Measurements from ENCODE around the gene CCN5. TPM values are rescaled to one million over a fixed set of nuclear protein-coding genes. Genes with fewer than 3 reads are reported as not detected.

CCN5 gene
- total and polyA plus RNA-seq, 2 of the 13 experiments (the other 11 are each of a cell fraction or from before 2014, with no cell fraction given), result 0.12 TPM; not detected in 1

DNA sequence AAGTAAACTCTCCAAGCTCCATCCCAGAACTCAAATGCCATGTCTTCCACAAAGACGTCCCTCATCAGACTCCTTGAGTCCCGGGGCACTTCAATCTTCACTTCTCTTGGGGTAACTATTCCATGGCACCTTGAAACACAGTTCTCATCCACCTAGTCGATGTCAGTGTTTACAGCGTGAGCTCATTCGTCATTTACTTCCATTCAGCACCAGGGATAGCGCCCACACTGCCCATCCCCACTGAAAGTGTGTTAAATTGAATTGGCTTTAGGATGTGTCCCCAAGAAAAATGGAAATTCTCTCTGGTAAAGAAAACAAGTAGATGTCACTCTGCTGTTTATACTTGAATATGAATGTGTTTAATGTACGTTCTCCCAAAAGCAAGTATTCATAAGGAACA, 61.8 kb downstream of the CCN5 start (continued):
- TF ChIP-seq, protein P1, sequence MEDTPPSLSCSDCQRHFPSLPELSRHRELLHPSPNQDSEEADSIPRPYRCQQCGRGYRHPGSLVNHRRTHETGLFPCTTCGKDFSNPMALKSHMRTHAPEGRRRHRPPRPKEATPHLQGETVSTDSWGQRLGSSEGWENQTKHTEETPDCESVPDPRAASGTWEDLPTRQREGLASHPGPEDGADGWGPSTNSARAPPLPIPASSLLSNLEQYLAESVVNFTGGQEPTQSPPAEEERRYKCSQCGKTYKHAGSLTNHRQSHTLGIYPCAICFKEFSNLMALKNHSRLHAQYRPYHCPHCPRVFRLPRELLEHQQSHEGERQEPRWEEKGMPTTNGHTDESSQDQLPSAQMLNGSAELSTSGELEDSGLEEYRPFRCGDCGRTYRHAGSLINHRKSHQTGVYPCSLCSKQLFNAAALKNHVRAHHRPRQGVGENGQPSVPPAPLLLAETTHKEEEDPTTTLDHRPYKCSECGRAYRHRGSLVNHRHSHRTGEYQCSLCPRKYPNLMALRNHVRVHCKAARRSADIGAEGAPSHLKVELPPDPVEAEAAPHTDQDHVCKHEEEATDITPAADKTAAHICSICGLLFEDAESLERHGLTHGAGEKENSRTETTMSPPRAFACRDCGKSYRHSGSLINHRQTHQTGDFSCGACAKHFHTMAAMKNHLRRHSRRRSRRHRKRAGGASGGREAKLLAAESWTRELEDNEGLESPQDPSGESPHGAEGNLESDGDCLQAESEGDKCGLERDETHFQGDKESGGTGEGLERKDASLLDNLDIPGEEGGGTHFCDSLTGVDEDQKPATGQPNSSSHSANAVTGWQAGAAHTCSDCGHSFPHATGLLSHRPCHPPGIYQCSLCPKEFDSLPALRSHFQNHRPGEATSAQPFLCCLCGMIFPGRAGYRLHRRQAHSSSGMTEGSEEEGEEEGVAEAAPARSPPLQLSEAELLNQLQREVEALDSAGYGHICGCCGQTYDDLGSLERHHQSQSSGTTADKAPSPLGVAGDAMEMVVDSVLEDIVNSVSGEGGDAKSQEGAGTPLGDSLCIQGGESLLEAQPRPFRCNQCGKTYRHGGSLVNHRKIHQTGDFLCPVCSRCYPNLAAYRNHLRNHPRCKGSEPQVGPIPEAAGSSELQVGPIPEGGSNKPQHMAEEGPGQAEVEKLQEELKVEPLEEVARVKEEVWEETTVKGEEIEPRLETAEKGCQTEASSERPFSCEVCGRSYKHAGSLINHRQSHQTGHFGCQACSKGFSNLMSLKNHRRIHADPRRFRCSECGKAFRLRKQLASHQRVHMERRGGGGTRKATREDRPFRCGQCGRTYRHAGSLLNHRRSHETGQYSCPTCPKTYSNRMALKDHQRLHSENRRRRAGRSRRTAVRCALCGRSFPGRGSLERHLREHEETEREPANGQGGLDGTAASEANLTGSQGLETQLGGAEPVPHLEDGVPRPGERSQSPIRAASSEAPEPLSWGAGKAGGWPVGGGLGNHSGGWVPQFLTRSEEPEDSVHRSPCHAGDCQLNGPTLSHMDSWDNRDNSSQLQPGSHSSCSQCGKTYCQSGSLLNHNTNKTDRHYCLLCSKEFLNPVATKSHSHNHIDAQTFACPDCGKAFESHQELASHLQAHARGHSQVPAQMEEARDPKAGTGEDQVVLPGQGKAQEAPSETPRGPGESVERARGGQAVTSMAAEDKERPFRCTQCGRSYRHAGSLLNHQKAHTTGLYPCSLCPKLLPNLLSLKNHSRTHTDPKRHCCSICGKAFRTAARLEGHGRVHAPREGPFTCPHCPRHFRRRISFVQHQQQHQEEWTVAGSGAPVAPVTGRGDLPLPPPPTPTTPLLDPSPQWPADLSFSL (CRISPR knock-in tag; IDR thresholded peaks at IDR 0.05), result no peak
- TF ChIP-seq ZNF749 (CRISPR knock-in tag; IDR thresholded peaks at IDR 0.05; ENCODE audit: borderline replicate concordance), result peak; percentile 54; the same call in 1 of the 2 replicates
- TF ChIP-seq ZNF770 (CRISPR knock-in tag; IDR thresholded peaks at IDR 0.05), result no peak
- no peak for TF ChIP-seq ZFP1 (CRISPR knock-in tag; IDR thresholded peaks at IDR 0.05)
- TF ChIP-seq RFX3 (CRISPR knock-in tag; IDR thresholded peaks at IDR 0.05), result no peak
- no peak for TF ChIP-seq ZNF576 (CRISPR knock-in tag; IDR thresholded peaks at IDR 0.05)
- TF ChIP-seq ZNF280D (CRISPR knock-in tag; IDR thresholded peaks at IDR 0.05), result no peak
- no peak for TF ChIP-seq JARID2 (CRISPR knock-in tag; IDR thresholded peaks at IDR 0.05; ENCODE audit: insufficient replicate concordance)
- TF ChIP-seq MNT (IDR thresholded peaks at IDR 0.05), result no peak
- TF ChIP-seq RARA (CRISPR knock-in tag; IDR thresholded peaks at IDR 0.05), result peak; percentile 62
- 0 out of 2 replicates have a peak, but pooled peaks have one; percentile 60 for TF ChIP-seq ZNF256 (CRISPR knock-in tag; conservative IDR thresholded peaks at IDR 0.05)
- TF ChIP-seq KDM6A (CRISPR knock-in tag; IDR thresholded peaks at IDR 0.05; ENCODE audit: low read depth), result no peak
- no peak for TF ChIP-seq ZNF567 (CRISPR knock-in tag; IDR thresholded peaks at IDR 0.05; ENCODE audit: borderline replicate concordance)
- no peak for TF ChIP-seq ZBTB38 (CRISPR knock-in tag; IDR thresholded peaks at IDR 0.05)
- no peak for TF ChIP-seq FOXC1 (CRISPR knock-in tag; IDR thresholded peaks at IDR 0.05; ENCODE audit: borderline replicate concordance)
